Activated CD4-positive, alpha-beta T cell treated with anti-CD3 and anti-CD28 coated beads, Interleukin-2, amount 50 U/mL, for 24 hours (primary cell): ENCODE data around the gene LGALS9B.
"Not testable (repeated sequence)": the region's sequence is repeated elsewhere in the genome, so short reads cannot be mapped to it uniquely, and the experiment has no call there.

Source experiments
- DNase-seq, 2 donors: peaks; one replicate each; pipeline ENCODE4 v3.0.0-alpha.2; 2020; ENCODE audit warnings: low read depth in 1 of 2, low spot score in 1 of 2

LGALS9B gene

GRCh38 chr17:20469107-20469506 is 1.8 kb upstream of the LGALS9B start:
- not testable (repeated sequence) for DNase-seq

GRCh38 chr17:20466999-20467398 is 340 bp downstream of the LGALS9B start:
- not testable (repeated sequence) for DNase-seq

- DNase-seq: not testable (repeated sequence)
These were observed 786 bp downstream of the LGALS9B start for GRCh38 chr17:20466553-20466952.

- not testable (repeated sequence) for DNase-seq
These were observed 1.8 kb downstream of the LGALS9B start for GRCh38 chr17:20465535-20465934.

- DNase-seq: not testable (repeated sequence)
These were observed 2.4 kb downstream of the LGALS9B start for GRCh38 chr17:20464854-20465414.

GRCh38 chr17:20462158-20462557 is 5.2 kb downstream of the LGALS9B start:
- not testable (repeated sequence) for DNase-seq

GRCh38 chr17:20457848-20458381 is 9.4 kb downstream of the LGALS9B start:
- not testable (repeated sequence) for DNase-seq

- not testable (repeated sequence) for DNase-seq
These were observed 12.2 kb downstream of the LGALS9B start for GRCh38 chr17:20455106-20455505.

- not testable (repeated sequence) for DNase-seq
These were observed 13.4 kb downstream of the LGALS9B start for GRCh38 chr17:20453820-20454434.

- DNase-seq: not testable (repeated sequence)
These were observed 16.5 kb downstream of the LGALS9B start for GRCh38 chr17:20450852-20451251.

GRCh38 chr17:20447534-20448321 is 19.6 kb downstream of the LGALS9B start:
- not testable (repeated sequence) for DNase-seq

GRCh38 chr17:20446895-20447294 is 20.4 kb downstream of the LGALS9B start:
- not testable (repeated sequence) for DNase-seq

- not testable (repeated sequence) for DNase-seq
These were observed 22.6 kb downstream of the LGALS9B start for GRCh38 chr17:20444581-20445236.

- DNase-seq: not testable (repeated sequence)
These were observed 23.2 kb downstream of the LGALS9B start for GRCh38 chr17:20444173-20444572.

- DNase-seq: not testable (repeated sequence)
These were observed 23.7 kb downstream of the LGALS9B start for GRCh38 chr17:20443632-20444031.

GRCh38 chr17:20440665-20441064 is 26.7 kb downstream of the LGALS9B start:
- not testable (repeated sequence) for DNase-seq

- not testable (repeated sequence) for DNase-seq
These were observed 32.2 kb downstream of the LGALS9B start for GRCh38 chr17:20435166-20435565.

- not testable (repeated sequence) for DNase-seq
These were observed 34.0 kb downstream of the LGALS9B start for GRCh38 chr17:20433382-20433781.

GRCh38 chr17:20427264-20427663 is 40.1 kb downstream of the LGALS9B start:
- not testable (repeated sequence) for DNase-seq

- not testable (repeated sequence) for DNase-seq
These were observed 44.5 kb downstream of the LGALS9B start for GRCh38 chr17:20422826-20423225.

- not testable (repeated sequence) for DNase-seq
These were observed 48.5 kb downstream of the LGALS9B start for GRCh38 chr17:20418838-20419237.
